ENCODE results near the gene SERINC5. TPM values are rescaled to one million over a fixed set of nuclear protein-coding genes. Genes with fewer than 3 reads are reported as not detected.

The SERINC5 gene
- polyA plus RNA-seq, 1 experiment, result 11.0 TPM

- Histone ChIP-seq H3K27me3 (ENCODE audit: control insufficient read depth, insufficient read depth, low read length) (no peaks in the 10 kb centered on the region), H3K36me3 (ENCODE audit: control insufficient read depth, insufficient read depth, low read length) (peaks cover 2% of the 10 kb centered on the region; the same call in 1 of the 2 replicates), H3K4me3 (ENCODE audit: low read depth, low read length) (no peak overlapping the region)
- CTCF ChIA-PET, result no interaction called here
- POLR2A ChIA-PET, result no interaction called here
- no peak for DNase-seq (ENCODE audit: low read depth)
- TF ChIP-seq CTCF (IDR thresholded peaks at IDR 0.05; ENCODE audit: insufficient read depth, low read depth, low read length), result no peak
Measured at GRCh38 chr5:80146046-80146445, 109.8 kb downstream of the SERINC5 start.

- peaks cover 2% of the 10 kb centered on the region; the same call in 1 of the 2 replicates for H3K36me3 ChIP-seq (ENCODE audit: control insufficient read depth, insufficient read depth, low read length)
- no peaks in the 10 kb centered on the region for H3K27me3 ChIP-seq (ENCODE audit: control insufficient read depth, insufficient read depth, low read length)
- no peak for TF ChIP-seq CTCF (IDR thresholded peaks at IDR 0.05; ENCODE audit: insufficient read depth, low read depth, low read length)
- no peak overlapping the region for H3K4me3 ChIP-seq (ENCODE audit: low read depth, low read length)
- no peak for DNase-seq (ENCODE audit: low read depth)
- POLR2A ChIA-PET, result no interaction called here
- CTCF ChIA-PET, result no interaction called here
Measured at GRCh38 chr5:80143491-80143890, 112.4 kb downstream of the SERINC5 start.

- no peak for DNase-seq (ENCODE audit: low read depth)
- no peak for TF ChIP-seq CTCF (IDR thresholded peaks at IDR 0.05; ENCODE audit: insufficient read depth, low read depth, low read length)
- no peak overlapping the region for H3K4me3 ChIP-seq (ENCODE audit: low read depth, low read length)
- CTCF ChIA-PET, result no interaction called here
- H3K27me3 ChIP-seq (ENCODE audit: control insufficient read depth, insufficient read depth, low read length), result no peaks in the 10 kb centered on the region
- POLR2A ChIA-PET, result no interaction called here
- H3K36me3 ChIP-seq (ENCODE audit: control insufficient read depth, insufficient read depth, low read length), result peaks cover 2% of the 10 kb centered on the region; the same call in 1 of the 2 replicates
Measured at GRCh38 chr5:80142996-80143395, 112.9 kb downstream of the SERINC5 start.

- peaks cover 2% of the 10 kb centered on the region; the same call in 1 of the 2 replicates for H3K36me3 ChIP-seq (ENCODE audit: control insufficient read depth, insufficient read depth, low read length)
- H3K27me3 ChIP-seq (ENCODE audit: control insufficient read depth, insufficient read depth, low read length), result no peaks in the 10 kb centered on the region
- no peak for TF ChIP-seq CTCF (IDR thresholded peaks at IDR 0.05; ENCODE audit: insufficient read depth, low read depth, low read length)
- ChIA-PET POLR2A (interaction anchor here (0.6 kb wide), 1 partner anchor 13 kb away, joined by 3 read pairs; no protein-coding TSS in a partner anchor), CTCF (interaction anchor here (0.7 to 1.1 kb wide), 3 partner anchors 18 to 51 kb away, joined by 3 to 4 read pairs (median 3); no protein-coding TSS in a partner anchor)
- H3K4me3 ChIP-seq (ENCODE audit: low read depth, low read length), result no peak overlapping the region
- DNase-seq (ENCODE audit: low read depth), result no peak
Measured at GRCh38 chr5:80141681-80142080, 114.2 kb downstream of the SERINC5 start.

- no peaks in the 10 kb centered on the region for H3K27me3 ChIP-seq (ENCODE audit: control insufficient read depth, insufficient read depth, low read length)
- no peak for TF ChIP-seq CTCF (IDR thresholded peaks at IDR 0.05; ENCODE audit: insufficient read depth, low read depth, low read length)
- ChIA-PET CTCF (interaction anchor here (1.0 to 1.1 kb wide), 2 partner anchors 17 to 28 kb away, joined by 3 read pairs; no protein-coding TSS in a partner anchor), POLR2A (interaction anchor here (0.6 kb wide), 1 partner anchor 12 kb away, joined by 3 read pairs; no protein-coding TSS in a partner anchor)
- DNase-seq (ENCODE audit: low read depth), result peak; percentile 78
- H3K4me3 ChIP-seq (ENCODE audit: low read depth, low read length), result no peak overlapping the region
- H3K36me3 ChIP-seq (ENCODE audit: control insufficient read depth, insufficient read depth, low read length), result peaks cover 2% of the 10 kb centered on the region; the same call in 1 of the 2 replicates
Measured at GRCh38 chr5:80141147-80141671, 114.6 kb downstream of the SERINC5 start.

Measured in BJ (cell line).